H9 (cell line): Measurements from ENCODE around the gene TMC2. TPM values are rescaled to one million over a fixed set of nuclear protein-coding genes. Genes with fewer than 3 reads are reported as not detected.

Source experiments
- DNase-seq: peaks from one replicate; pipeline ENCODE4 v3.0.0-alpha.2; 2017
- H2AFZ ChIP-seq: one replicate; pipeline ENCODE4 v1.6.1; 2013; ENCODE audit warnings: mild to moderate bottlenecking, low read length, control low read depth, moderate library complexity
- H2AK5ac ChIP-seq: 2 replicates; pipeline ENCODE4 v1.6.1; 2013; ENCODE audit warnings: low read length, control low read depth, mixed read lengths; ENCODE audit not compliant: insufficient read length
- H2BK120ac ChIP-seq: one replicate; pipeline ENCODE4 v1.6.1; 2013; ENCODE audit warnings: low read depth, mild to moderate bottlenecking, low read length, control low read depth, inconsistent platforms; ENCODE audit not compliant: poor library complexity, severe bottlenecking
- H2BK12ac ChIP-seq: 2 replicates; pipeline ENCODE4 v1.6.1; 2013; ENCODE audit warnings: low read length, control low read depth, mixed read lengths, low read depth; ENCODE audit not compliant: insufficient read length
- H2BK15ac ChIP-seq: 2 replicates; pipeline ENCODE4 v1.6.1; 2013; ENCODE audit warnings: low read depth, low read length, control low read depth
- H2BK20ac ChIP-seq: one replicate; pipeline ENCODE4 v1.6.1; 2013; ENCODE audit warnings: low read depth, mild to moderate bottlenecking, low read length, control low read depth, inconsistent platforms; ENCODE audit not compliant: poor library complexity, severe bottlenecking
- H2BK5ac ChIP-seq: 2 replicates; pipeline ENCODE4 v1.6.1; 2013; ENCODE audit warnings: low read length, control low read depth, mixed read lengths; ENCODE audit not compliant: insufficient read length
- H3K14ac ChIP-seq: 2 replicates; pipeline ENCODE4 v1.6.1; 2013; ENCODE audit warnings: low read length, control low read depth; ENCODE audit not compliant: insufficient read depth
- H3K18ac ChIP-seq: 2 replicates; pipeline ENCODE4 v1.6.1; 2013; ENCODE audit warnings: low read depth, mild to moderate bottlenecking, mixed read lengths, low read length, control low read depth; ENCODE audit not compliant: insufficient read length
- H3K23ac ChIP-seq: 2 replicates; pipeline ENCODE4 v1.6.1; 2013; ENCODE audit warnings: low read length, control low read depth, mixed read lengths, low read depth; ENCODE audit not compliant: insufficient read length
- H3K23me2 ChIP-seq: 2 replicates; pipeline ENCODE4 v1.6.1; 2013; ENCODE audit warnings: low read depth, mild to moderate bottlenecking, mixed read lengths, low read length, control low read depth; ENCODE audit not compliant: insufficient read length, poor library complexity, severe bottlenecking
- H3K27ac ChIP-seq: 2 replicates; pipeline ENCODE4 v1.5.1; 2013; ENCODE audit warnings: low read length, control low read depth, mixed read lengths, low read depth; ENCODE audit not compliant: insufficient read length
- H3K27me3 ChIP-seq: 2 replicates; pipeline ENCODE4 v1.6.1; 2013; ENCODE audit warnings: low read length, control low read depth, inconsistent platforms; ENCODE audit not compliant: insufficient read depth
- H3K4ac ChIP-seq: 2 replicates; pipeline ENCODE4 v1.6.1; 2013; ENCODE audit warnings: low read depth, mild to moderate bottlenecking, control low read depth, inconsistent platforms, low read length, moderate library complexity
- H3K4me1 ChIP-seq: 2 replicates; pipeline ENCODE4 v1.6.1; 2013; ENCODE audit warnings: low read length, control low read depth, inconsistent platforms; ENCODE audit not compliant: insufficient read depth
- H3K4me2 ChIP-seq: 2 replicates; pipeline ENCODE4 v1.6.1; 2013; ENCODE audit warnings: low read length, control low read depth, mixed read lengths; ENCODE audit not compliant: insufficient read length, insufficient read depth
- H3K56ac ChIP-seq: 2 replicates; pipeline ENCODE4 v1.6.1; 2013; ENCODE audit warnings: low read depth, mild to moderate bottlenecking, mixed read lengths, low read length, control low read depth; ENCODE audit not compliant: insufficient read length
- H3K79me1 ChIP-seq: 2 replicates; pipeline ENCODE4 v1.6.1; 2013; ENCODE audit warnings: low read depth, mild to moderate bottlenecking, moderate library complexity, low read length, control low read depth, inconsistent platforms; ENCODE audit not compliant: insufficient read depth, poor library complexity, severe bottlenecking
- H3K79me2 ChIP-seq: 2 replicates; pipeline ENCODE4 v1.6.1; 2013; ENCODE audit warnings: low read length, control low read depth, inconsistent platforms; ENCODE audit not compliant: insufficient read depth
- H3K9ac ChIP-seq: 2 replicates; pipeline ENCODE4 v1.6.1; 2013; ENCODE audit warnings: low read length, control low read depth, mixed read lengths; ENCODE audit not compliant: insufficient read length; ENCODE audit errors: extremely low read depth
- H3K9me3 ChIP-seq: one replicate; pipeline ENCODE4 v1.6.1; 2013; ENCODE audit warnings: low read depth, low read length, inconsistent platforms; ENCODE audit not compliant: control insufficient read depth
- H3T11ph ChIP-seq: one replicate; pipeline ENCODE4 v1.6.1; 2013; ENCODE audit warnings: mild to moderate bottlenecking, low read length, control low read depth, inconsistent platforms
- H4K20me1 ChIP-seq: one replicate; pipeline ENCODE4 v1.6.1; 2013; ENCODE audit not compliant: control insufficient read depth, insufficient read length, insufficient read depth
- H4K5ac ChIP-seq: 2 replicates; pipeline ENCODE4 v1.6.1; 2013; ENCODE audit warnings: low read depth, mild to moderate bottlenecking, mixed read lengths, low read length, control low read depth; ENCODE audit not compliant: insufficient read length
- H4K8ac ChIP-seq: replicated peaks from 2 replicates; pipeline ENCODE4 v1.6.1; 2013; ENCODE audit warnings: low read length, control low read depth, mixed read lengths, low read depth; ENCODE audit not compliant: insufficient read length
- H4K91ac ChIP-seq: 2 replicates; pipeline ENCODE4 v1.6.1; 2013; ENCODE audit warnings: low read depth, mild to moderate bottlenecking, moderate library complexity, mixed read lengths, low read length, control low read depth; ENCODE audit not compliant: insufficient read length
- H3K27ac Mint-ChIP-seq, 3 experiments: 2 replicates in 2 of 3; 3 replicates in 1 of 3; pipeline ENCODE4 v1.8.0; 2020 to 2021; ENCODE audit warnings: mixed read lengths in 3 of 3, mild to moderate bottlenecking in 1 of 3, moderate library complexity in 1 of 3
- H3K27me3 Mint-ChIP-seq: 2 replicates; pipeline ENCODE4 v1.8.0; 2021; ENCODE audit warnings: low read depth, mild to moderate bottlenecking, moderate library complexity, mixed read lengths
- H3K36me3 Mint-ChIP-seq, 3 experiments: 2 replicates in 2 of 3; 3 replicates in 1 of 3; pipeline ENCODE4 v1.8.0; 2020 to 2021; ENCODE audit warnings: low read depth in 3 of 3, mixed read lengths in 3 of 3; ENCODE audit not compliant: insufficient read depth in 1 of 3
- H3K4me1 Mint-ChIP-seq, 2 experiments: 2 replicates each; pipeline ENCODE4 v1.8.0; 2020; ENCODE audit warnings: mixed read lengths in 2 of 2
- H3K4me3 Mint-ChIP-seq, 2 experiments: 2 replicates in 1 of 2; 3 replicates in 1 of 2; pipeline ENCODE4 v1.8.0; 2020 to 2021; ENCODE audit warnings: mild to moderate bottlenecking in 2 of 2, mixed read lengths in 2 of 2, moderate library complexity in 1 of 2
- H3K9me3 Mint-ChIP-seq, 2 experiments: 2 replicates in 1 of 2; 3 replicates in 1 of 2; pipeline ENCODE4 v1.8.0; 2020; ENCODE audit warnings: mild to moderate bottlenecking in 2 of 2, mixed read lengths in 2 of 2, moderate library complexity in 1 of 2
- CTCF ChIP-seq: fragments of 200-600 bp; sonication (generic); conservative IDR thresholded peaks from 3 replicates; pipeline ENCODE4 v1.8.0; 2021; ENCODE audit warnings: antibody characterized with exemption, mild to moderate bottlenecking
- WGBS: extraction: QIAGEN DNeasy Blood & Tissue Kit; methylation state at CpG from one replicate; pipeline ENCODE4 v1.1.7; 2013; ENCODE audit warnings: missing lambda C conversion rate, low lambda C conversion rate, mixed read lengths; ENCODE audit not compliant: insufficient read length; ENCODE audit errors: extremely low coverage; 5-methylcytosine and 5-hydroxymethylcytosine counted together
- total RNA-seq: library from RNA; stranded (reverse); gene quantifications from 2 replicates; pipeline ENCODE4 v1.2.1, GENCODE V29; 2021

TMC2 gene
- total RNA-seq, 1 experiment from 2014 or later: not detected

- Histone ChIP-seq H2AK5ac (no peak overlapping the region), H2AFZ (no peak overlapping the region), H4K5ac (no peak overlapping the region), H3K79me2 (peaks cover 6% of the 10 kb centered on the region; the same call in 1 of the 2 replicates), H3K27me3 (no peaks in the 10 kb centered on the region), H3T11ph (no peak overlapping the region), H3K9ac (no peak overlapping the region), H3K23me2 (peaks cover 8% of the 10 kb centered on the region), H2BK15ac (no peak overlapping the region), H3K23ac (no peak overlapping the region), H3K56ac (no peak overlapping the region), H3K4ac (no peak overlapping the region), H3K4me2 (no peak overlapping the region), H2BK12ac (no peak overlapping the region), H3K18ac (no peak overlapping the region), H4K8ac (no peak overlapping the region), H2BK20ac (no peak overlapping the region), H3K27ac (no peak overlapping the region), H3K14ac (no peak overlapping the region), H3K9me3 (no peaks in the 10 kb centered on the region), H3K79me1 (peaks cover 7% of the 10 kb centered on the region), H3K4me1 (0 out of 2 replicates have a peak, but pooled peaks cover 3% of the 10 kb centered on the region), H2BK120ac (no peak overlapping the region), H4K20me1 (no peaks in the 10 kb centered on the region), H4K91ac (no peak overlapping the region), H2BK5ac (no peak overlapping the region)
- Mint-ChIP-seq H3K27me3 (peaks cover 3% of the 10 kb centered on the region), H3K36me3 (peaks cover 61 to 87% (median 78%) of the 10 kb centered on the region in 3 experiments), H3K4me1 (peaks cover 10 to 16% of the 10 kb centered on the region in 2 experiments), H3K4me3 (no peak overlapping the region), H3K27ac (peak overlapping the region in 1 of 3 experiments; percentile 22; a peak in 2 of 7 replicates), H3K9me3 (no peaks in the 10 kb centered on the region; a peak in 1 of 5 replicates)
- TF ChIP-seq CTCF: no peak
- WGBS: no CpG with 5 or more reads among the region's 10 CpGs
- DNase-seq: no peak
Measured at GRCh38 chr20:2659547-2659946, 123.2 kb downstream of the TMC2 start.
